ENCODE data around the gene C1QB. TPM values are rescaled to one million over a fixed set of nuclear protein-coding genes. Genes with fewer than 3 reads are reported as not detected.
A peak's percentile ranks its signal among the peaks of the same experiment; 100 is the strongest.
"Not testable (repeated sequence)": the region's sequence is repeated elsewhere in the genome, so short reads cannot be mapped to it uniquely, and the experiment has no call there.

C1QB gene
- total RNA-seq, 2 experiments from 2014 or later = not detected

GRCh38 chr1:22643928-22644327, 9.1 kb upstream of the C1QB start:
- no peak for DNase-seq
- Mint-ChIP-seq H3K4me1 (no peaks in the 10 kb centered on the region), H3K4me3 (no peak overlapping the region), H3K27me3 (peaks cover 27% of the 10 kb centered on the region), H3K9me3 (no peaks in the 10 kb centered on the region), H3K27ac (no peak overlapping the region), H3K36me3 (no peaks in the 10 kb centered on the region)

- Mint-ChIP-seq H3K36me3 (no peaks in the 10 kb centered on the region), H3K4me1 (no peaks in the 10 kb centered on the region), H3K9me3 (no peaks in the 10 kb centered on the region), H3K27me3 (peaks cover 25% of the 10 kb centered on the region), H3K27ac (peak overlapping the region; percentile 18), H3K4me3 (no peak overlapping the region)
- no peak for DNase-seq
These were observed 7.1 kb upstream of the C1QB start for GRCh38 chr1:22645931-22646330.

GRCh38 chr1:22646384-22646783, 6.7 kb upstream of the C1QB start:
- Mint-ChIP-seq H3K27ac (no peak overlapping the region), H3K4me3 (no peak overlapping the region), H3K9me3 (no peaks in the 10 kb centered on the region), H3K27me3 (peaks cover 21% of the 10 kb centered on the region), H3K36me3 (no peaks in the 10 kb centered on the region), H3K4me1 (no peaks in the 10 kb centered on the region)
- no peak for DNase-seq

GRCh38 chr1:22650089-22650693, 2.8 kb upstream of the C1QB start:
- Mint-ChIP-seq H3K27ac (no peak overlapping the region), H3K27me3 (peaks cover 12% of the 10 kb centered on the region), H3K36me3 (no peaks in the 10 kb centered on the region), H3K9me3 (no peaks in the 10 kb centered on the region), H3K4me1 (no peaks in the 10 kb centered on the region), H3K4me3 (no peak overlapping the region)
- no peak for DNase-seq

- Mint-ChIP-seq H3K4me3 (no peak overlapping the region), H3K27ac (no peak overlapping the region), H3K9me3 (no peaks in the 10 kb centered on the region), H3K27me3 (peaks cover 13% of the 10 kb centered on the region), H3K4me1 (no peaks in the 10 kb centered on the region), H3K36me3 (no peaks in the 10 kb centered on the region)
- no peak for DNase-seq
These were observed 837 bp upstream of the C1QB start for GRCh38 chr1:22651941-22652856.

GRCh38 chr1:22654692-22655091, 1.7 kb downstream of the C1QB start:
- Mint-ChIP-seq H3K9me3 (no peaks in the 10 kb centered on the region), H3K36me3 (no peaks in the 10 kb centered on the region), H3K27me3 (peaks cover 24% of the 10 kb centered on the region), H3K4me3 (no peak overlapping the region), H3K27ac (no peak overlapping the region), H3K4me1 (no peaks in the 10 kb centered on the region)
- no peak for DNase-seq

GRCh38 chr1:22658385-22659163, 5.5 kb downstream of the C1QB start:
- Mint-ChIP-seq H3K4me3 (no peak overlapping the region), H3K27me3 (peaks cover 28% of the 10 kb centered on the region), H3K4me1 (no peaks in the 10 kb centered on the region), H3K9me3 (no peaks in the 10 kb centered on the region), H3K27ac (no peak overlapping the region), H3K36me3 (no peaks in the 10 kb centered on the region)
- no peak for DNase-seq

GRCh38 chr1:22660716-22661241, 7.7 kb downstream of the C1QB start:
- Mint-ChIP-seq H3K27ac (no peak overlapping the region), H3K36me3 (no peaks in the 10 kb centered on the region), H3K4me3 (no peak overlapping the region), H3K27me3 (peaks cover 27% of the 10 kb centered on the region), H3K9me3 (no peaks in the 10 kb centered on the region), H3K4me1 (no peaks in the 10 kb centered on the region)
- DNase-seq = no peak

GRCh38 chr1:22661880-22662279, 8.8 kb downstream of the C1QB start:
- H3K27me3 Mint-ChIP-seq = peaks cover 19% of the 10 kb centered on the region
- H3K36me3 Mint-ChIP-seq = no peaks in the 10 kb centered on the region
- no peak overlapping the region for H3K27ac Mint-ChIP-seq
- H3K4me3 Mint-ChIP-seq = no peak overlapping the region
- DNase-seq = no peak
- no peaks in the 10 kb centered on the region for H3K9me3 Mint-ChIP-seq
- no peaks in the 10 kb centered on the region for H3K4me1 Mint-ChIP-seq

- Mint-ChIP-seq H3K4me1 (no peaks in the 10 kb centered on the region), H3K27ac (no peak overlapping the region), H3K27me3 (peaks cover 19% of the 10 kb centered on the region), H3K4me3 (no peak overlapping the region), H3K9me3 (no peaks in the 10 kb centered on the region), H3K36me3 (no peaks in the 10 kb centered on the region)
- no peak for DNase-seq
These were observed 9.3 kb downstream of the C1QB start for GRCh38 chr1:22662318-22662717.

- Mint-ChIP-seq H3K4me3 (no peak overlapping the region), H3K27me3 (peaks cover 19% of the 10 kb centered on the region), H3K9me3 (no peaks in the 10 kb centered on the region), H3K36me3 (no peaks in the 10 kb centered on the region), H3K27ac (no peak overlapping the region), H3K4me1 (no peaks in the 10 kb centered on the region)
- DNase-seq = no peak
These were observed 10.0 kb downstream of the C1QB start for GRCh38 chr1:22662986-22663408.

- no peaks in the 10 kb centered on the region for H3K9me3 Mint-ChIP-seq
- no peaks in the 10 kb centered on the region for H3K36me3 Mint-ChIP-seq
- no peak for DNase-seq
These were observed 12.7 kb downstream of the C1QB start for GRCh38 chr1:22665752-22666151.

GRCh38 chr1:22666412-22666811, 13.4 kb downstream of the C1QB start:
- H3K4me1 Mint-ChIP-seq = no peaks in the 10 kb centered on the region
- no peak overlapping the region for H3K4me3 Mint-ChIP-seq
- DNase-seq = no peak
- H3K27ac Mint-ChIP-seq = no peak overlapping the region
- H3K27me3 Mint-ChIP-seq = peaks cover 22% of the 10 kb centered on the region
- H3K36me3 Mint-ChIP-seq = no peaks in the 10 kb centered on the region
- H3K9me3 Mint-ChIP-seq = no peaks in the 10 kb centered on the region

More at GRCh38 chr1:22665752-22666151, 12.7 kb downstream of the C1QB start:
- Mint-ChIP-seq H3K27ac (no peak overlapping the region), H3K4me1 (no peaks in the 10 kb centered on the region), H3K27me3 (peaks cover 16% of the 10 kb centered on the region), H3K4me3 (no peak overlapping the region)

- not testable (repeated sequence) for H3K9me3 Mint-ChIP-seq, H3K36me3 Mint-ChIP-seq, DNase-seq, H3K27ac Mint-ChIP-seq, H3K4me3 Mint-ChIP-seq, H3K4me1 Mint-ChIP-seq
- peaks cover 32% of the 10 kb centered on the region for H3K27me3 Mint-ChIP-seq
These were observed 15.8 kb downstream of the C1QB start for GRCh38 chr1:22668840-22669239.

All from activated naive CD8-positive, alpha-beta T cell treated with anti-CD3 and anti-CD28 coated beads for 36 hours (primary cell).